ENCODE measurements around the gene FOXP1. TPM values are rescaled to one million over a fixed set of nuclear protein-coding genes. Genes with fewer than 3 reads are reported as not detected.
A peak's percentile ranks its signal among the peaks of the same experiment; 100 is the strongest.
"Not testable (repeated sequence)": the region's sequence is repeated elsewhere in the genome, so short reads cannot be mapped to it uniquely, and the experiment has no call there.

Gene FOXP1
- total and polyA plus RNA-seq, 2 donors (not counting 1 experiment from before 2014, with no cell fraction given): 91.1 to 508 TPM

DNA sequence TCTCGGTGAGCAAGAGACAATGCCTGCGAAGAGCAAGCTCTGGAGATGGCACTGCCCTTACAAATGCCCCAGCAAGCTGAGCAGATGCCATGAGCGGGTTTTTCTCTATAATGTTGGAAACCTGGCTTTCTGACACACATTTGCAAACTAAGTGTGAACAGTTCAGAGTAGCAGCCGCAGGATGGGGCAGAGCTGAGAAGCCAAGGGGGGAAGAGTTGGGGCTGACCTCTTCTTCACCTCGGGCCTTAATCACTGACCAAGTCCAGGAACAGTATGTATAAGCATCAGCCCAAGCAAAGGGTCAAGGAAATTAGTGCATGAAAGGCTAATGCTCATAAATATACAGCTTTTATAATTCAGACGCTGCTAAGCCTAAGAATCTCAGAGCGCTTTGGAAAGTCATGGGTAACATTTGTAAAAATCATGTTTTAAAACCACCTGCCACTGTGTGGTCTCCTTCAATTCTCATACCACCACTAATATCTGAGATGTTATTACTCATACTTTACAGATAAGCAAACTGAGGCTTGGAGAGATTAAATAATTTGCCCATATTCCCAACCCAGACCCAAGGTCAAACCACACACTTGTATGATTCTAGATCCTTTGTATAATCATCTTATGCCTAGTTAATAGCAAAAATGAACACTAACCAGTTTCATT, 603.4 kb downstream of the FOXP1 start:
- intact Hi-C loops (cut with micrococcal nuclease): no loop called here
- peaks cover 11% of the 10 kb centered on the region for H3K4me1 Mint-ChIP-seq
- no peaks in the 10 kb centered on the region for H3K9me3 Mint-ChIP-seq (ENCODE audit: insufficient read depth)
- H3K4me3 Mint-ChIP-seq: no peak overlapping the region
- ChIA-PET POLR2A (no interaction called here), CTCF (no interaction called here)
- ATAC-seq (ENCODE audit: low read depth) (no peak), DNase-seq (no peak)
- 97% methylated on average over 4 of the region's 7 CpGs for WGBS (ENCODE audit: insufficient coverage)
- H3K27me3 Mint-ChIP-seq: no peaks in the 10 kb centered on the region
- no peaks in the 10 kb centered on the region for H3K4me1 ChIP-seq (ENCODE audit: control insufficient read depth in 2 of 2, insufficient read depth in 2 of 2, low read length in 2 of 2)
- H3K36me3 ChIP-seq (replicated peaks in 1 of 2; ENCODE audit: control extremely low read depth in 1 of 2, control insufficient read depth in 1 of 2, extremely low read depth in 1 of 2, insufficient read depth in 2 of 2, low read length in 1 of 2): peaks cover 34 to 91% of the 10 kb centered on the region in 2 experiments
- no peak overlapping the region for H3K4me2 ChIP-seq (replicated peaks; ENCODE audit: low read depth, low read length, poor library complexity, severe bottlenecking)
- no peak overlapping the region for H3K9ac ChIP-seq (ENCODE audit: low read length)
- no peak overlapping the region for H2AFZ ChIP-seq (ENCODE audit: insufficient read depth, low read depth, low read length, poor library complexity, severe bottlenecking)
- TF ChIP-seq, protein P1, sequence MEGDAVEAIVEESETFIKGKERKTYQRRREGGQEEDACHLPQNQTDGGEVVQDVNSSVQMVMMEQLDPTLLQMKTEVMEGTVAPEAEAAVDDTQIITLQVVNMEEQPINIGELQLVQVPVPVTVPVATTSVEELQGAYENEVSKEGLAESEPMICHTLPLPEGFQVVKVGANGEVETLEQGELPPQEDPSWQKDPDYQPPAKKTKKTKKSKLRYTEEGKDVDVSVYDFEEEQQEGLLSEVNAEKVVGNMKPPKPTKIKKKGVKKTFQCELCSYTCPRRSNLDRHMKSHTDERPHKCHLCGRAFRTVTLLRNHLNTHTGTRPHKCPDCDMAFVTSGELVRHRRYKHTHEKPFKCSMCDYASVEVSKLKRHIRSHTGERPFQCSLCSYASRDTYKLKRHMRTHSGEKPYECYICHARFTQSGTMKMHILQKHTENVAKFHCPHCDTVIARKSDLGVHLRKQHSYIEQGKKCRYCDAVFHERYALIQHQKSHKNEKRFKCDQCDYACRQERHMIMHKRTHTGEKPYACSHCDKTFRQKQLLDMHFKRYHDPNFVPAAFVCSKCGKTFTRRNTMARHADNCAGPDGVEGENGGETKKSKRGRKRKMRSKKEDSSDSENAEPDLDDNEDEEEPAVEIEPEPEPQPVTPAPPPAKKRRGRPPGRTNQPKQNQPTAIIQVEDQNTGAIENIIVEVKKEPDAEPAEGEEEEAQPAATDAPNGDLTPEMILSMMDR (IDR thresholded peaks at IDR 0.05): no peak
- no peak for TF ChIP-seq EZH2 (IDR thresholded peaks at IDR 0.05; ENCODE audit: borderline replicate concordance, insufficient read depth, low read depth, low read length, poor library complexity, severe bottlenecking)
- H3K27ac Mint-ChIP-seq: no peak overlapping the region
- no peaks in the 10 kb centered on the region for H3K27me3 ChIP-seq (replicated peaks in 1 of 4; ENCODE audit: control extremely low read depth in 1 of 4, control insufficient read depth in 3 of 4, insufficient read depth in 4 of 4, low read length in 3 of 4)
- H4K20me1 ChIP-seq (ENCODE audit: control insufficient read depth, insufficient read depth, low read length, poor library complexity, severe bottlenecking): peaks cover 36% of the 10 kb centered on the region
- H3K79me2 ChIP-seq (ENCODE audit: control insufficient read depth, insufficient read depth, low read length): peaks cover 20% of the 10 kb centered on the region
- no peaks in the 10 kb centered on the region for H3K9me3 ChIP-seq (ENCODE audit: control extremely low read depth in 1 of 3, control insufficient read depth in 2 of 3, insufficient read depth in 1 of 3, low read length in 2 of 3)
- H3K27ac ChIP-seq (ENCODE audit: low read length in 2 of 2): no peak overlapping the region
- no peak overlapping the region for H3K4me3 ChIP-seq (ENCODE audit: control extremely low read depth in 1 of 5, extremely low read depth in 1 of 5, insufficient read depth in 1 of 5, low read depth in 2 of 5, low read length in 4 of 5)

GRCh38 chr3:70977712-70978111, 605.8 kb downstream of the FOXP1 start:
- no peaks in the 10 kb centered on the region for H3K9me3 Mint-ChIP-seq (ENCODE audit: insufficient read depth)
- no peak overlapping the region for H3K4me3 ChIP-seq (ENCODE audit: control extremely low read depth in 1 of 5, extremely low read depth in 1 of 5, insufficient read depth in 1 of 5, low read depth in 2 of 5, low read length in 4 of 5)
- H3K79me2 ChIP-seq (ENCODE audit: control insufficient read depth, insufficient read depth, low read length): peaks cover 11% of the 10 kb centered on the region
- ChIA-PET CTCF (interaction anchor here (1.2 kb wide), 1 partner anchor 69 kb away, joined by 3 read pairs; no protein-coding TSS in a partner anchor), POLR2A (no interaction called here)
- H2AFZ ChIP-seq (ENCODE audit: insufficient read depth, low read depth, low read length, poor library complexity, severe bottlenecking): no peak overlapping the region
- H4K20me1 ChIP-seq (ENCODE audit: control insufficient read depth, insufficient read depth, low read length, poor library complexity, severe bottlenecking): peaks cover 47% of the 10 kb centered on the region
- H3K4me1 ChIP-seq (ENCODE audit: control insufficient read depth in 2 of 2, insufficient read depth in 2 of 2, low read length in 2 of 2): no peaks in the 10 kb centered on the region
- no peak for DNase-seq
- no peak for TF ChIP-seq EZH2 (IDR thresholded peaks at IDR 0.05; ENCODE audit: borderline replicate concordance, insufficient read depth, low read depth, low read length, poor library complexity, severe bottlenecking)
- TF ChIP-seq, protein P1 (IDR thresholded peaks at IDR 0.05): no peak
- no peak for ATAC-seq (ENCODE audit: low read depth)
- 99% methylated on average over 12 of the region's 13 CpGs for WGBS (ENCODE audit: insufficient coverage)
- H3K27me3 ChIP-seq (replicated peaks in 1 of 4; ENCODE audit: control extremely low read depth in 1 of 4, control insufficient read depth in 3 of 4, insufficient read depth in 4 of 4, low read length in 3 of 4): no peaks in the 10 kb centered on the region
- H3K36me3 ChIP-seq (replicated peaks in 1 of 2; ENCODE audit: control extremely low read depth in 1 of 2, control insufficient read depth in 1 of 2, extremely low read depth in 1 of 2, insufficient read depth in 2 of 2, low read length in 1 of 2): peaks cover 28 to 83% of the 10 kb centered on the region in 2 experiments
- H3K27me3 Mint-ChIP-seq: no peaks in the 10 kb centered on the region
- H3K9ac ChIP-seq (ENCODE audit: low read length): no peak overlapping the region
- H3K27ac Mint-ChIP-seq: peak overlapping the region; percentile 53
- H3K4me3 Mint-ChIP-seq: no peak overlapping the region
- peaks cover 15% of the 10 kb centered on the region for H3K4me1 Mint-ChIP-seq
- no peak overlapping the region for H3K4me2 ChIP-seq (replicated peaks; ENCODE audit: low read depth, low read length, poor library complexity, severe bottlenecking)
- H3K27ac ChIP-seq (ENCODE audit: low read length in 2 of 2): no peak overlapping the region
- H3K9me3 ChIP-seq (ENCODE audit: control extremely low read depth in 1 of 3, control insufficient read depth in 2 of 3, insufficient read depth in 1 of 3, low read length in 2 of 3): no peaks in the 10 kb centered on the region
- intact Hi-C loops (cut with micrococcal nuclease): no loop called here

DNA sequence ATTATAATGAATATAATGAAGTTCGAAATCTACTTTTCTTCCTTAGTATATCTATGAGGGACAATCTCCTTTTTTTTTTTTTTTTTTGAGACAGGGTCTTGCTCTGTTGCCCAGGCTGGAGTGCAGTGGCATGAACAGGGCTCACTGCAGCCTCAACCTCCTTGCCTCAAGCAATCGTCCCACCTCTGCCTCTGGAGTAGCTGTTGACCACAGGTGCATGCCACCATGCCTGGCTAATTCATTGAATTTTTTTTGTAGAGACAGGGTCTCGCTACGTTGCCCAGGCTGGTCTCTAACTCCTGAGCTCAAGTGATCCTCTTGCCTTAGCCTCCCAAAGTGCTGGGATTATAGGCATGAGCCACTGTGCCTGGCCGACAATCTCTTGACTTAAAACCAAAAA, 607.5 kb downstream of the FOXP1 start:
- H3K79me2 ChIP-seq (ENCODE audit: control insufficient read depth, insufficient read depth, low read length); POLR2A ChIA-PET; H3K9me3 Mint-ChIP-seq (ENCODE audit: insufficient read depth); H3K9ac ChIP-seq (ENCODE audit: low read length); H3K27me3 ChIP-seq (replicated peaks in 1 of 4; ENCODE audit: control extremely low read depth in 1 of 4, control insufficient read depth in 3 of 4, insufficient read depth in 4 of 4, low read length in 3 of 4); H3K27ac Mint-ChIP-seq; H3K27me3 Mint-ChIP-seq; H3K4me3 ChIP-seq (ENCODE audit: control extremely low read depth in 1 of 5, extremely low read depth in 1 of 5, insufficient read depth in 1 of 5, low read depth in 2 of 5, low read length in 4 of 5); H3K4me1 ChIP-seq (ENCODE audit: control insufficient read depth in 2 of 2, insufficient read depth in 2 of 2, low read length in 2 of 2); ATAC-seq (ENCODE audit: low read depth); H3K4me1 Mint-ChIP-seq; H3K9me3 ChIP-seq (ENCODE audit: control extremely low read depth in 1 of 3, control insufficient read depth in 2 of 3, insufficient read depth in 1 of 3, low read length in 2 of 3); H3K4me2 ChIP-seq (replicated peaks; ENCODE audit: low read depth, low read length, poor library complexity, severe bottlenecking); DNase-seq; H3K4me3 Mint-ChIP-seq; H2AFZ ChIP-seq (ENCODE audit: insufficient read depth, low read depth, low read length, poor library complexity, severe bottlenecking); H3K27ac ChIP-seq (ENCODE audit: low read length in 2 of 2); intact Hi-C loops (cut with micrococcal nuclease): not testable (repeated sequence)
- peaks cover 31 to 89% of the 10 kb centered on the region in 2 experiments for H3K36me3 ChIP-seq (replicated peaks in 1 of 2; ENCODE audit: control extremely low read depth in 1 of 2, control insufficient read depth in 1 of 2, extremely low read depth in 1 of 2, insufficient read depth in 2 of 2, low read length in 1 of 2)
- peaks cover 55% of the 10 kb centered on the region for H4K20me1 ChIP-seq (ENCODE audit: control insufficient read depth, insufficient read depth, low read length, poor library complexity, severe bottlenecking)
- 91% methylated on average over 4 of the region's 5 CpGs for WGBS (ENCODE audit: insufficient coverage)
- CTCF ChIA-PET: interaction anchor here (0.7 to 1.0 kb wide), 2 partner anchors 12 to 89 kb away, joined by 3 to 4 read pairs; no protein-coding TSS in a partner anchor

Measured in B cell (primary cell).